IMR-90 (cell line): Measurements from ENCODE around the gene PDHB. TPM values are rescaled to one million over a fixed set of nuclear protein-coding genes. Genes with fewer than 3 reads are reported as not detected.

ENCODE experiments used
- ATAC-seq: fragments of 200-7000 bp; cut with Tn5 transposase; 2 replicates; pipeline ENCODE4 v1.9.1; 2020; ENCODE audit warnings: low read depth, mild to moderate bottlenecking, moderate library complexity
- BruUV-seq: library from RNA; stranded (reverse); fragments of 400-500 nt; replicated peaks from 2 replicates; lab custom pipeline; 2021; lab: Mats Ljungman, UMichigan
- CTCF ChIA-PET: fragments of 300-600 bp; formaldehyde crosslinking; extraction: SDS; loops from one replicate; lab custom pipeline; 2021; ENCODE audit warnings: antibody characterized with exemption; lab: Yijun Ruan, JAX
- POLR2A ChIA-PET: fragments of 300-600 bp; sonication (Branson Sonifier 250); formaldehyde crosslinking; loops from one replicate; lab custom pipeline; 2022; ENCODE audit warnings: antibody characterized with exemption; ENCODE audit not compliant: unreplicated experiment; lab: Charles Lee
- DNase-seq: peaks from one replicate; pipeline ENCODE4 v3.0.0; 2013
- H2AFZ ChIP-seq: replicated peaks from 2 replicates; pipeline ENCODE3; 2013; ENCODE audit warnings: low read length, mild to moderate bottlenecking; ENCODE audit not compliant: poor library complexity
- H2AK5ac ChIP-seq: 2 replicates; pipeline ENCODE4 v1.6.1; 2013; ENCODE audit warnings: low read depth, low read length, inconsistent platforms
- H2AK9ac ChIP-seq: replicated peaks from 2 replicates; pipeline ENCODE3; 2013; ENCODE audit warnings: mild to moderate bottlenecking, low read depth, low read length, moderate library complexity; ENCODE audit not compliant: poor library complexity
- H2BK120ac ChIP-seq: 2 replicates; pipeline ENCODE4 v1.6.1; 2013; ENCODE audit warnings: low read depth, low read length, inconsistent platforms
- H2BK15ac ChIP-seq: 3 replicates; pipeline ENCODE4 v1.6.1; 2013; ENCODE audit warnings: low read depth, low read length, inconsistent platforms
- H2BK20ac ChIP-seq: 2 replicates; pipeline ENCODE4 v1.6.1; 2013; ENCODE audit warnings: low read depth, mild to moderate bottlenecking, inconsistent platforms, low read length, moderate library complexity
- H2BK5ac ChIP-seq: 2 replicates; pipeline ENCODE4 v1.6.1; 2013; ENCODE audit warnings: mild to moderate bottlenecking, low read depth, low read length, inconsistent platforms; ENCODE audit not compliant: poor library complexity, severe bottlenecking
- H3K14ac ChIP-seq: replicated peaks from 2 replicates; pipeline ENCODE4 v1.6.1; 2013; ENCODE audit warnings: low read depth, low read length, inconsistent platforms
- H3K18ac ChIP-seq: 2 replicates; pipeline ENCODE4 v1.6.1; 2013; ENCODE audit warnings: low read depth, low read length, control low read depth
- H3K23ac ChIP-seq: 2 replicates; pipeline ENCODE4 v1.6.1; 2013; ENCODE audit warnings: low read depth, low read length, inconsistent platforms
- H3K27ac ChIP-seq: 2 replicates; pipeline ENCODE4 v1.5.1; 2013; ENCODE audit warnings: mild to moderate bottlenecking, control low read depth, low read length; ENCODE audit not compliant: insufficient read depth
- H3K27me3 ChIP-seq: 2 replicates; pipeline ENCODE4 v1.6.1; 2013; ENCODE audit warnings: low read length; ENCODE audit not compliant: control insufficient read depth, insufficient read depth
- H3K36me3 ChIP-seq: 2 replicates; pipeline ENCODE4 v1.6.1; 2013; ENCODE audit warnings: low read length, mixed read lengths; ENCODE audit not compliant: control insufficient read depth, insufficient read depth
- H3K4ac ChIP-seq: 2 replicates; pipeline ENCODE4 v1.6.1; 2013; ENCODE audit warnings: low read depth, low read length, inconsistent platforms
- H3K4me1 ChIP-seq: 2 replicates; pipeline ENCODE4 v1.6.1; 2013; ENCODE audit warnings: low read length, mixed read lengths; ENCODE audit not compliant: control insufficient read depth, insufficient read depth
- H3K4me2 ChIP-seq: 2 replicates; pipeline ENCODE4 v1.6.1; 2013; ENCODE audit warnings: low read depth, mild to moderate bottlenecking, control low read depth, low read length, moderate library complexity
- H3K4me3 ChIP-seq: 2 replicates; pipeline ENCODE4 v1.5.1; 2013; ENCODE audit warnings: low read depth, mild to moderate bottlenecking, control low read depth, low read length, moderate library complexity; ENCODE audit not compliant: insufficient read depth
- H3K56ac ChIP-seq: 2 replicates; pipeline ENCODE4 v1.6.1; 2013; ENCODE audit warnings: low read length, inconsistent platforms; ENCODE audit not compliant: insufficient read depth; ENCODE audit errors: extremely low read depth
- H3K79me1 ChIP-seq, 2 experiments: 2 replicates each; pipeline ENCODE4 v1.6.1; 2013; ENCODE audit warnings: low read length in 2 of 2, inconsistent platforms in 1 of 2, low read depth in 1 of 2
- H3K9ac ChIP-seq: 2 replicates; pipeline ENCODE4 v1.6.1; 2013; ENCODE audit warnings: low read depth, low read length, control low read depth
- H3K9me1 ChIP-seq: 2 replicates; pipeline ENCODE4 v1.6.1; 2013; ENCODE audit warnings: low read length, inconsistent platforms; ENCODE audit not compliant: insufficient read depth
- H3K9me3 ChIP-seq: 2 replicates; pipeline ENCODE4 v1.6.1; 2013; ENCODE audit warnings: low read length; ENCODE audit not compliant: control insufficient read depth, insufficient read depth
- H4K20me1 ChIP-seq: 2 replicates; pipeline ENCODE4 v1.6.1; 2013; ENCODE audit warnings: low read length, inconsistent platforms; ENCODE audit not compliant: insufficient read depth
- H4K5ac ChIP-seq: 2 replicates; pipeline ENCODE4 v1.6.1; 2013; ENCODE audit warnings: mild to moderate bottlenecking, low read depth, low read length, control low read depth
- H4K8ac ChIP-seq, 2 experiments: 2 replicates each; pipeline ENCODE4 v1.6.1; 2013; ENCODE audit warnings: low read depth in 2 of 2, low read length in 2 of 2, control low read depth in 1 of 2, inconsistent platforms in 1 of 2
- H4K91ac ChIP-seq: 2 replicates; pipeline ENCODE4 v1.6.1; 2013; ENCODE audit warnings: low read depth, low read length, inconsistent platforms; ENCODE audit not compliant: insufficient read depth
- BHLHE40 ChIP-seq: fragments of 150-350 bp; IDR thresholded peaks from 2 replicates; pipeline ENCODE4 v1.6.1; 2016; ENCODE audit warnings: mild to moderate bottlenecking, low read depth, low read length
- CEBPB ChIP-seq: IDR thresholded peaks from 2 replicates; pipeline ENCODE4 v1.6.1; 2012; ENCODE audit warnings: low read depth, low read length, improper control_type of control experiment
- CHD1 ChIP-seq: IDR thresholded peaks from 2 replicates; pipeline ENCODE4 v1.6.1; 2012; ENCODE audit warnings: low read depth, low read length, improper control_type of control experiment
- FOS ChIP-seq: fragments of 150-350 bp; IDR thresholded peaks from 2 replicates; pipeline ENCODE4 v1.6.1; 2016; ENCODE audit warnings: low read depth, low read length
- MAFK ChIP-seq: IDR thresholded peaks from 2 replicates; pipeline ENCODE4 v1.6.1; 2012; ENCODE audit warnings: low read depth, low read length, improper control_type of control experiment
- MAZ ChIP-seq: IDR thresholded peaks from 2 replicates; pipeline ENCODE4 v1.6.1; 2012; ENCODE audit warnings: low read depth, mild to moderate bottlenecking, low read length, improper control_type of control experiment, moderate library complexity, borderline replicate concordance
- MXI1 ChIP-seq: IDR thresholded peaks from 2 replicates; pipeline ENCODE4 v1.6.1; 2012; ENCODE audit warnings: low read depth, mild to moderate bottlenecking, low read length, moderate library complexity, borderline replicate concordance
- NFE2L2 ChIP-seq: fragments of 150-350 bp; IDR thresholded peaks from 2 replicates; pipeline ENCODE4 v1.6.1; 2016; ENCODE audit warnings: low read depth, mild to moderate bottlenecking, low read length
- POLR2A ChIP-seq: IDR thresholded peaks from 2 replicates; pipeline ENCODE4 v1.6.1; 2012; ENCODE audit warnings: mild to moderate bottlenecking, low read depth, low read length
- RAD21 ChIP-seq: IDR thresholded peaks from 2 replicates; pipeline ENCODE4 v1.6.1; 2012; ENCODE audit warnings: low read length, improper control_type of control experiment
- RCOR1 ChIP-seq: IDR thresholded peaks from 2 replicates; pipeline ENCODE4 v1.6.1; 2012; ENCODE audit warnings: mild to moderate bottlenecking, low read length, improper control_type of control experiment; ENCODE audit not compliant: insufficient replicate concordance
- RFX5 ChIP-seq: IDR thresholded peaks from 2 replicates; pipeline ENCODE4 v1.8.0; 2012; ENCODE audit warnings: low read depth, mild to moderate bottlenecking, low read length, moderate library complexity
- SMC3 ChIP-seq: fragments of 150-350 bp; IDR thresholded peaks from 2 replicates; pipeline ENCODE4 v1.6.1; 2016; ENCODE audit warnings: low read depth, mild to moderate bottlenecking, antibody characterized with exemption, low read length, moderate library complexity
- dilution Hi-C: fragments of 300-500 bp; cut with HindIII; formaldehyde crosslinking; loops from one replicate; pipeline ENCODE4 v1.14.3; 2018; ENCODE audit warnings: low sequenced_read_pairs; ENCODE audit not compliant: unreplicated experiment
- in situ Hi-C: fragments of 300-500 bp; cut with MboI; formaldehyde crosslinking; loops from 3 replicates; pipeline ENCODE4 v1.14.3; 2019; ENCODE audit warnings: low sequenced_read_pairs, inconsistent platforms, mixed read lengths
- intact Hi-C: fragments of 100-400 bp; cut with micrococcal nuclease; formaldehyde crosslinking; loops from 2 replicates; pipeline ENCODE4 v1.10.0; 2022
- polyA plus RNA-seq, 3 experiments: library from polyadenylated mRNA; depleted of rRNA; stranded (reverse); fragments of >200 nt; gene quantifications; 2 replicates each; pipeline ENCODE4 v1.2.3, GENCODE V29; 2012; ENCODE audit warnings: low replicate concordance in 1 of 3
- total RNA-seq: library from RNA; depleted of rRNA; stranded (reverse); fragments of >200 nt; gene quantifications from 2 replicates; pipeline ENCODE4 v1.2.3, GENCODE V29; 2012
- TF ChIP-seq, protein P1 (sequence below): conservative IDR thresholded peaks from 2 replicates; pipeline ENCODE4 v1.5.1; 2012; ENCODE audit warnings: mild to moderate bottlenecking, low read depth, low read length, improper control_type of control experiment
- TF ChIP-seq, protein P2 (sequence below): fragments of 150-350 bp; IDR thresholded peaks from 2 replicates; pipeline ENCODE4 v1.6.1; 2016; ENCODE audit warnings: low read depth, mild to moderate bottlenecking, low read length, moderate library complexity, borderline replicate concordance
- TF ChIP-seq, protein P3 (sequence below): fragments of 150-350 bp; IDR thresholded peaks from 2 replicates; pipeline ENCODE4 v1.6.1; 2017; ENCODE audit warnings: mild to moderate bottlenecking, antibody characterized with exemption, low read length, low read depth

The PDHB gene
- total and polyA plus RNA-seq, 2 of the 4 experiments (the other 2 are of a cell fraction) = 69.2 to 73.5 TPM

DNA sequence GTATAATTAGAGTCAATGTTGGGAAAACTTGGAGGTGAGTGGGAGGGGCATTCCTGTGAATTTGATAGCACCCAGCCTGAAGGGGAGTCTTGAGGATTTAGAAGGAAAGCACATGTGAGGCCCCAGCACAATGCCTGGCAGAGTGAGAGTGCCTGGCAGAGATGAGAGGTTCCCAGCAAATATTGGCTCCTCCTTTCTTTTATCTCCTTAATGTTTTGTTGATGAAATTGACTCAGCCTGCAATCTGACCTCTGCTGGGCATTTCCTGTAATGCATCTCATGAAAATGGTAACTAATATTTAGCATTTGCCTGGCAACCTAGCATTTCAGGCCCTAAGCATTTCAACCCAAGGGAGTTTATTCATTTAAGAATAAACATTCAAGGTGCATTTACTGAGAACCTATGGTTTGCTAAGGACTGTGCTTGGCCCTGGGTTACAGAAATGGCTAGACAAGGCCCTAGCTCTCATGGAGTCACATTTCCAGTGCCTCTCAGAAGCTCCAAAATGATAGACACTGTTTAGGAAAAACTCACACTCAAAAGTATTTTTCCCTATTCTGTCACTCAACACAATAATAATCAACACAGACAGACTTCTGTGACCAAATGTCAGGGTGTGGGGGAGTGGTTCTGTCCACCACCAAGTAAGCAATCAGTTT is 19.0 kb downstream of the PDHB start:
- CTCF ChIA-PET = interaction anchor here (0.6 to 1.9 kb wide), 6 partner anchors 9 to 108 kb away, joined by 3 to 8 read pairs (median 6); no protein-coding TSS in a partner anchor

More for the DNA sequence above, 19.0 kb downstream of the PDHB start:
- Histone ChIP-seq H4K8ac (no peak overlapping the region), H3K9ac (no peak overlapping the region), H3K4me1 (peaks cover 4% of the 10 kb centered on the region), H3K4ac (no peak overlapping the region), H3K79me1 (peaks cover 0 to 6% of the 10 kb centered on the region in 2 experiments; a peak in 1 of 4 replicates), H3K9me3 (no peaks in the 10 kb centered on the region), H3K9me1 (peaks cover 9% of the 10 kb centered on the region), H3K18ac (no peak overlapping the region), H2BK15ac (no peak overlapping the region), H3K14ac (no peak overlapping the region), H3K27me3 (no peaks in the 10 kb centered on the region), H3K23ac (no peak overlapping the region), H4K5ac (no peak overlapping the region), H2AK9ac (no peak overlapping the region), H3K56ac (no peak overlapping the region), H2AK5ac (no peak overlapping the region), H4K20me1 (no peaks in the 10 kb centered on the region), H4K91ac (no peak overlapping the region), H2AFZ (no peak overlapping the region), H3K27ac (no peak overlapping the region), H3K36me3 (peaks cover 51% of the 10 kb centered on the region), H2BK5ac (no peak overlapping the region), H2BK120ac (no peak overlapping the region), H2BK20ac (no peak overlapping the region), H3K4me3 (no peak overlapping the region), H3K4me2 (no peak overlapping the region)
- peak; percentile 84 for ATAC-seq
- dilution Hi-C loops = no loop called here
- TF ChIP-seq CHD1 (no peak), MAFK (no peak), FOS (no peak), SMC3 (peak; percentile 96), RAD21 (peak; percentile 83), BHLHE40 (no peak), MAZ (no peak), RCOR1 (no peak), CEBPB (no peak), POLR2A (no peak), NFE2L2 (no peak), RFX5 (no peak), MXI1 (no peak)
- TF ChIP-seq, protein P1, sequence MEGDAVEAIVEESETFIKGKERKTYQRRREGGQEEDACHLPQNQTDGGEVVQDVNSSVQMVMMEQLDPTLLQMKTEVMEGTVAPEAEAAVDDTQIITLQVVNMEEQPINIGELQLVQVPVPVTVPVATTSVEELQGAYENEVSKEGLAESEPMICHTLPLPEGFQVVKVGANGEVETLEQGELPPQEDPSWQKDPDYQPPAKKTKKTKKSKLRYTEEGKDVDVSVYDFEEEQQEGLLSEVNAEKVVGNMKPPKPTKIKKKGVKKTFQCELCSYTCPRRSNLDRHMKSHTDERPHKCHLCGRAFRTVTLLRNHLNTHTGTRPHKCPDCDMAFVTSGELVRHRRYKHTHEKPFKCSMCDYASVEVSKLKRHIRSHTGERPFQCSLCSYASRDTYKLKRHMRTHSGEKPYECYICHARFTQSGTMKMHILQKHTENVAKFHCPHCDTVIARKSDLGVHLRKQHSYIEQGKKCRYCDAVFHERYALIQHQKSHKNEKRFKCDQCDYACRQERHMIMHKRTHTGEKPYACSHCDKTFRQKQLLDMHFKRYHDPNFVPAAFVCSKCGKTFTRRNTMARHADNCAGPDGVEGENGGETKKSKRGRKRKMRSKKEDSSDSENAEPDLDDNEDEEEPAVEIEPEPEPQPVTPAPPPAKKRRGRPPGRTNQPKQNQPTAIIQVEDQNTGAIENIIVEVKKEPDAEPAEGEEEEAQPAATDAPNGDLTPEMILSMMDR = peak; percentile 84
- TF ChIP-seq, protein P2, sequence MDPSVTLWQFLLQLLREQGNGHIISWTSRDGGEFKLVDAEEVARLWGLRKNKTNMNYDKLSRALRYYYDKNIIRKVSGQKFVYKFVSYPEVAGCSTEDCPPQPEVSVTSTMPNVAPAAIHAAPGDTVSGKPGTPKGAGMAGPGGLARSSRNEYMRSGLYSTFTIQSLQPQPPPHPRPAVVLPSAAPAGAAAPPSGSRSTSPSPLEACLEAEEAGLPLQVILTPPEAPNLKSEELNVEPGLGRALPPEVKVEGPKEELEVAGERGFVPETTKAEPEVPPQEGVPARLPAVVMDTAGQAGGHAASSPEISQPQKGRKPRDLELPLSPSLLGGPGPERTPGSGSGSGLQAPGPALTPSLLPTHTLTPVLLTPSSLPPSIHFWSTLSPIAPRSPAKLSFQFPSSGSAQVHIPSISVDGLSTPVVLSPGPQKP = no peak
- TF ChIP-seq, protein P3, sequence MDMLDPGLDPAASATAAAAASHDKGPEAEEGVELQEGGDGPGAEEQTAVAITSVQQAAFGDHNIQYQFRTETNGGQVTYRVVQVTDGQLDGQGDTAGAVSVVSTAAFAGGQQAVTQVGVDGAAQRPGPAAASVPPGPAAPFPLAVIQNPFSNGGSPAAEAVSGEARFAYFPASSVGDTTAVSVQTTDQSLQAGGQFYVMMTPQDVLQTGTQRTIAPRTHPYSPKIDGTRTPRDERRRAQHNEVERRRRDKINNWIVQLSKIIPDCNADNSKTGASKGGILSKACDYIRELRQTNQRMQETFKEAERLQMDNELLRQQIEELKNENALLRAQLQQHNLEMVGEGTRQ = no peak
- no TSS peak for BruUV-seq
- in situ Hi-C loops = loop anchor here (5.0 to 25.0 kb wide), 2 partner anchors 82 to 227 kb away; partner anchors contain the start of gene PXK
- POLR2A ChIA-PET = no interaction called here
- intact Hi-C loops = loop anchor here (1.0 to 5.0 kb wide), 4 partner anchors 82 to 227 kb away; partner anchors contain the start of genes HTD2, PXK and RPP14
- DNase-seq = peak; percentile 67
